K562 (cell line): ENCODE data around the gene TTC9B. TPM values are rescaled to one million over a fixed set of nuclear protein-coding genes. Genes with fewer than 3 reads are reported as not detected.

Source experiments
- ATAC-seq: fragments of 200-7000 bp; cut with Tn5 transposase; 3 replicates; pipeline ENCODE4 v1.9.1; 2020; ENCODE audit warnings: moderate library complexity
- BruUV-seq: library from RNA; stranded (reverse); fragments of 400-500 nt; replicated peaks from 2 replicates; lab custom pipeline; 2021; lab: Mats Ljungman, UMichigan
- CTCF ChIA-PET: fragments of 300-600 bp; formaldehyde crosslinking; extraction: SDS; loops from one replicate; lab custom pipeline; 2021; ENCODE audit warnings: low intra/inter-chr PET ratio; lab: Yijun Ruan, JAX
- POLR2A ChIA-PET: fragments of 300-600, 350-650 bp; sonication (Branson Sonifier 250); formaldehyde crosslinking; extraction: SDS; loops from one replicate; lab custom pipeline; 2021; ENCODE audit warnings: antibody characterized with exemption, inconsistent platforms; lab: Yijun Ruan, JAX
- DNase-seq, 4 experiments: peaks; one replicate each; pipeline versions ENCODE4 v3.0.0 to v3.0.0-alpha.2; 2011 to 2018; ENCODE audit warnings: low spot score in 3 of 4, mixed read lengths in 3 of 4; ENCODE audit errors: extremely low read depth in 1 of 4
- FAIRE-seq: peaks from 2 replicates; lab custom pipeline; 2011; peaks lifted over from hg19 to GRCh38; lab: Jason Lieb, UNC
- H2AFZ ChIP-seq: 2 replicates; pipeline ENCODE4 v1.6.0; 2011; ENCODE audit warnings: low read depth, low read length, control low read depth, inconsistent platforms
- H3K27ac ChIP-seq: fragments of 200-600 bp; 3 replicates; pipeline ENCODE4 v1.8.0; 2011; ENCODE audit warnings: low read depth, mild to moderate bottlenecking, control low read depth, inconsistent platforms, low read length, moderate library complexity, mixed read lengths; ENCODE audit errors: extremely low read depth
- H3K27me3 ChIP-seq, 2 experiments: fragments of 300-600 bp in 1 of 2; 2 replicates in 1 of 2; 3 replicates in 1 of 2; pipeline versions ENCODE4 v1.6.0 to v1.8.0; 2011; ENCODE audit warnings: inconsistent platforms in 2 of 2, low read length in 2 of 2, mild to moderate bottlenecking in 1 of 2, mixed read lengths in 1 of 2, moderate library complexity in 1 of 2; ENCODE audit not compliant: control insufficient read depth in 2 of 2, insufficient read depth in 2 of 2
- H3K36me3 ChIP-seq: fragments of 300-600 bp; 3 replicates; pipeline ENCODE4 v1.8.0; 2011; ENCODE audit warnings: mild to moderate bottlenecking, low read length, inconsistent platforms; ENCODE audit not compliant: control insufficient read depth, insufficient read depth
- H3K4me1 ChIP-seq, 2 experiments: fragments of 200-600 bp in 1 of 2; replicated peaks in 1 of 2; 2 replicates in 1 of 2; 3 replicates in 1 of 2; pipeline versions ENCODE4 v1.5.1 to v1.8.0; 2011; ENCODE audit warnings: inconsistent platforms in 2 of 2, low read length in 2 of 2, mild to moderate bottlenecking in 1 of 2, mixed read lengths in 1 of 2, moderate library complexity in 1 of 2; ENCODE audit not compliant: control insufficient read depth in 2 of 2, insufficient read depth in 2 of 2
- H3K4me2 ChIP-seq: 2 replicates; pipeline ENCODE4 v1.6.1; 2011; ENCODE audit warnings: low read length, control low read depth, inconsistent platforms, mixed read lengths; ENCODE audit not compliant: insufficient read depth
- H3K4me3 ChIP-seq: fragments of 200-600 bp; sonication (generic), shearing (Covaris generic); 2 replicates; pipeline ENCODE4 v1.5.1; 2016; ENCODE audit warnings: control low read depth, inconsistent platforms
- H3K79me2 ChIP-seq: fragments of 200-600 bp; 3 replicates; pipeline ENCODE4 v1.8.0; 2011; ENCODE audit warnings: low read length, inconsistent platforms; ENCODE audit not compliant: control insufficient read depth, insufficient read depth
- H3K9ac ChIP-seq, 2 experiments: 2 replicates each; pipeline versions ENCODE4 v1.6.0 to v1.6.1; 2011; ENCODE audit warnings: low read depth in 2 of 2, low read length in 2 of 2, control low read depth in 1 of 2, inconsistent platforms in 1 of 2, mild to moderate bottlenecking in 1 of 2, mixed read lengths in 1 of 2; ENCODE audit not compliant: insufficient read depth in 1 of 2
- H3K9me1 ChIP-seq: one replicate; pipeline ENCODE4 v1.6.0; 2011; ENCODE audit warnings: inconsistent platforms, mild to moderate bottlenecking, low read length, moderate library complexity; ENCODE audit not compliant: control insufficient read depth, insufficient read depth
- H3K9me3 ChIP-seq: replicated peaks from 2 replicates; pipeline ENCODE4 v1.5.1; 2011; ENCODE audit warnings: low read depth, low read length, inconsistent platforms; ENCODE audit not compliant: control insufficient read depth, insufficient read depth
- H4K20me1 ChIP-seq: replicated peaks from 2 replicates; pipeline ENCODE4 v1.6.1; 2011; ENCODE audit warnings: low read length, inconsistent platforms, mixed read lengths; ENCODE audit not compliant: control insufficient read depth, insufficient read depth
- CEBPB ChIP-seq: fragments of 450-650 bp; IDR thresholded peaks from 2 replicates; pipeline ENCODE4 v1.6.1; 2016; ENCODE audit warnings: missing genetic modification characterization, missing compliant biosample characterization
- EP300 ChIP-seq: IDR thresholded peaks from 2 replicates; pipeline ENCODE4 v1.6.1; 2012; ENCODE audit warnings: low read length, improper control_type of control experiment
- RBM39 ChIP-seq: fragments of 200-400 bp; formaldehyde crosslinking; optimal IDR thresholded peaks from 2 replicates; pipeline ENCODE3; 2018; ENCODE audit warnings: low read depth, low read length
- ZBTB33 ChIP-seq: sonication (generic); formaldehyde crosslinking; IDR thresholded peaks from 2 replicates; pipeline ENCODE4 v1.8.1; 2023; ENCODE audit warnings: mild to moderate bottlenecking, missing genetic modification reagents
- WGBS: fragments of 100-300 bp; shearing (Covaris generic); methylation state at CpG from one replicate; pipeline ENCODE4 v1.1.6; 2016; ENCODE audit warnings: low coverage, mixed read lengths; ENCODE audit not compliant: insufficient coverage; ENCODE audit errors: missing lambda C conversion rate; 5-methylcytosine and 5-hydroxymethylcytosine counted together
- in situ Hi-C: fragments of 300-500 bp; cut with MboI; formaldehyde crosslinking; loops from 4 replicates; pipeline ENCODE4 v1.15.0; 2018; ENCODE audit warnings: inconsistent platforms, mixed read lengths
- intact Hi-C: fragments of 100-400 bp; cut with micrococcal nuclease; formaldehyde crosslinking; loops from 2 replicates; pipeline ENCODE4 v1.14.2; 2022
- polyA plus RNA-seq, 8 experiments: library from polyadenylated mRNA; depleted of rRNA in 4 of 8; stranded (reverse) in 5 of 8; unstranded in 3 of 8; fragments of >200 nt; fragmentation: Nextera tagmentation in 2 of 8; fragmentation: Illumina TruSeq in 1 of 8; extraction: Ambion mirVana in 2 of 8; extraction: Trizol in 1 of 8; gene quantifications; 2 replicates each; pipeline versions ENCODE4 v1.2.1 to v1.2.3, GENCODE V29; 2011 to 2014; ENCODE audit warnings: inconsistent platforms in 1 of 8, missing spikeins in 1 of 8
- total RNA-seq, 7 experiments: library from RNA; depleted of rRNA in 6 of 7; stranded (reverse); fragments of >200 nt in 6 of 7; fragmentation: Illumina TruSeq in 2 of 7; extraction: Trizol in 2 of 7; gene quantifications; 2 replicates each; pipeline versions ENCODE4 v1.2.1 to v1.2.3, GENCODE V29; 2011 to 2021; ENCODE audit warnings: low replicate concordance in 1 of 7

TTC9B gene
- total and polyA plus RNA-seq, 9 of the 15 experiments (the other 6 are each of a cell fraction or from before 2014, with no cell fraction given), result 0.06 to 0.14 TPM; not detected in 7

DNA sequence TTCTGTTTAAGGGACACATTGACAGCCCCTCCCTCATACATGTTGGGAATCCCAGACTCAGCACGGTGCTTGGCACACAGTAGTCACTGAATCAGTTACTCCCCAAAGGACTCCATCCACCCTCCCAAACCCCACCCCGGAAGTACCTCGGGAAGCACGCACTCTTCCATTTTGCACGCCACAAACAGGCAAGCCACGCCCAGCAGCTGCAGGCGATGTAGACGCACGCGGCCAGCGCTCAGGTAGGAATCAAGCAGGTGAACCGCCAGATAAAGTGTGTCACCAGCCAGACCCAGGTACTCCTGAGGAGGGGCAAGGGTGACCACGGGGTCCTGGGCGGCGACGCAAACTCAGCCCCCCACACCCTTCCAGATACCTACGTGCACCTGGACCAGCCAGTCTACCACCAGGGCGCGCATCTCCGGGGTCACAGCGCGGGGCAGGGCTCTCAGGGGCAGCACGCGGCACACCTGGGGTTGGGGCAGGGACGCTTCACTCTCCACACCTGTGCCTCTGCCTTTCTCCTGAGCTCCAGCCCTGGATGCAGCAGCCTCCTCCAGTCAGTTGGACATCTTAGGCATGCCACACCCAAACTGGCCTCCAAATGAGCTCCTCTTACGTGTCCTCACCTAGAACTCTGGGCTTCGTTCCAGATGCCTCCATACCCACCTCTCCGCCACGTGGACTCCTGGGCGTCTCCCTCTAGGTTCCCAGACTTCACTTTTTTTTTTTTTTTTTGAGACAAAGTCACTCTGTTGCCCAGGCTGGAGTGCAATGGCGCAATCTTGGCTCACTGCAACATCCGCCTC lies 6.4 kb upstream of the TTC9B start:
- intact Hi-C loops, result no loop called here
- no peak for FAIRE-seq
- BruUV-seq, result no TSS peak

More for the DNA sequence above, 6.4 kb upstream of the TTC9B start:
- Histone ChIP-seq H4K20me1 (no peaks in the 10 kb centered on the region; the same call in 1 of the 2 replicates), H3K9me3 (peaks cover 4% of the 10 kb centered on the region; the same call in 1 of the 2 replicates), H3K27me3 (no peaks in the 10 kb centered on the region), H2AFZ (0 out of 2 replicates have a peak overlapping the region, but pooled peaks have one; percentile 24), H3K4me1 (peaks cover 10 to 30% of the 10 kb centered on the region in 2 experiments; a peak in 4 of 5 replicates), H3K4me2 (no peak overlapping the region), H3K79me2 (no peaks in the 10 kb centered on the region), H3K9ac (peak overlapping the region in 1 of 2 experiments; percentile 29; a peak in 1 of 4 replicates), H3K9me1 (no peaks in the 10 kb centered on the region), H3K4me3 (no peak overlapping the region), H3K36me3 (no peaks in the 10 kb centered on the region), H3K27ac (no peak overlapping the region)
- DNase-seq (no peak), ATAC-seq (no peak)
- POLR2A ChIA-PET, result no interaction called here
- 41% methylated on average over 22 of the region's 32 CpGs for WGBS
- CTCF ChIA-PET, result interaction anchor here (0.7 kb wide), 1 partner anchor 452 kb away, joined by 4 read pairs; no protein-coding TSS in a partner anchor
- TF ChIP-seq ZBTB33 (CRISPR knock-in tag) (peak; percentile 59), EP300 (no peak), CEBPB (tag) (peak; percentile 18; the same call in 1 of the 2 replicates), RBM39 (no peak)
- in situ Hi-C loops, result loop anchor here (5.0 kb wide), 1 partner anchor 77 kb away; no protein-coding TSS in a partner anchor
